GM18861 (cell line): ENCODE data around the gene MALT1.

Experiments
- ATAC-seq: cut with Tn5 transposase; IDR thresholded peaks from one replicate; pipeline ENCODE4 v1.9.1; 2021; ENCODE audit not compliant: unreplicated experiment

MALT1 gene

GRCh38 chr18:58653814-58654509 is 17.3 kb upstream of the MALT1 start:
- no peak for ATAC-seq

GRCh38 chr18:58654896-58655614 is 16.2 kb upstream of the MALT1 start:
- no peak for ATAC-seq

- ATAC-seq = no peak
Observed at GRCh38 chr18:58657081-58657480, 14.2 kb upstream of the MALT1 start.

GRCh38 chr18:58657494-58657893 is 13.8 kb upstream of the MALT1 start:
- ATAC-seq = no peak

- ATAC-seq = no peak
Observed at GRCh38 chr18:58659691-58660090, 11.6 kb upstream of the MALT1 start.

- ATAC-seq = no peak
Observed at GRCh38 chr18:58660915-58661314, 10.3 kb upstream of the MALT1 start.

GRCh38 chr18:58661423-58661822 is 9.8 kb upstream of the MALT1 start:
- ATAC-seq = no peak

- peak; percentile 17 for ATAC-seq
Observed at GRCh38 chr18:58662118-58662517, 9.1 kb upstream of the MALT1 start.

- no peak for ATAC-seq
Observed at GRCh38 chr18:58666176-58666575, 5.1 kb upstream of the MALT1 start.

- no peak for ATAC-seq
Observed at GRCh38 chr18:58668211-58668610, 3.1 kb upstream of the MALT1 start.

- ATAC-seq = no peak
Observed at GRCh38 chr18:58668897-58669296, 2.4 kb upstream of the MALT1 start.

GRCh38 chr18:58669731-58670378 is 1.4 kb upstream of the MALT1 start:
- ATAC-seq = no peak

GRCh38 chr18:58670404-58671110 is 708 bp upstream of the MALT1 start:
- ATAC-seq = no peak

- no peak for ATAC-seq
Observed at GRCh38 chr18:58671632-58672564, 633 bp downstream of the MALT1 start.

- no peak for ATAC-seq
Observed at GRCh38 chr18:58674159-58674558, 2.9 kb downstream of the MALT1 start.

GRCh38 chr18:58674863-58675472 is 3.7 kb downstream of the MALT1 start:
- ATAC-seq = no peak

GRCh38 chr18:58676270-58676669 is 5.0 kb downstream of the MALT1 start:
- no peak for ATAC-seq

GRCh38 chr18:58682429-58683069 is 11.3 kb downstream of the MALT1 start:
- no peak for ATAC-seq

- peak; percentile 63 for ATAC-seq
Observed at GRCh38 chr18:58687871-58688308, 16.6 kb downstream of the MALT1 start.
